HFF-Myc (cell line): ENCODE measurements around the gene PRELID3B.

Source experiments
- DNase-seq: peaks from one replicate; pipeline ENCODE4 v3.0.0-alpha.2; 2011; ENCODE audit warnings: low read depth; ENCODE audit errors: extremely low read depth
- H3K4me3 ChIP-seq: replicated peaks from 2 replicates; pipeline ENCODE4 v1.5.1; 2011; ENCODE audit warnings: low read depth, mild to moderate bottlenecking, control low read depth, low read length
- TF ChIP-seq, protein P1 (sequence below): IDR thresholded peaks from 2 replicates; pipeline ENCODE4 v1.5.1; 2012; ENCODE audit warnings: mild to moderate bottlenecking, low read depth, low read length, control low read depth; ENCODE audit errors: missing control alignments

Gene PRELID3B

DNA sequence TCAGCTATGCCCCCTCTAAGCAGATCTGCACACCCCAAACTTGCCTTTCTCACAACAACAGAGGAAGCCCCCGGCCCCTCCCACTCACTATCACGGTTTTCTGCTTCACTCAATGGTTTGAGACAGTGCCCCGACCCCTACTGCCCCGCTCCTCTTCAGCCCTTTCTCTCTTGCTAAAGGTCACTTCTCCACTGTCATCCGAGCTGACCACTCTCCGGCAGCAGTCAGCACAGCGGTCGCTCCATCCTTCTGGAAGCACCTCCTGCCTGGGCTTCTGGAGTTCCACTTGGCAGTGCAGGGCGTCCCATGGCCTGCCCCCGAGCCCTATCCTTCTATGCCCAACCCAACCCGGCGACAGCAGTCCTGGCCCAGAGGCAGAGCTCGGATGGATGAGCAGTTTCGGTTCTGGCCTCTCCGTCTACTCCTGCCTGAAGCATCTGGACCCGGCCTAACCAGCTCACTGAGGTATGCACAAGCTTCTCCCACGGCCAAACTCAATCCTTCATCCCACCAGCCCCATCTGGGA lies 39.6 kb downstream of the PRELID3B start:
- H3K4me3 ChIP-seq = no peak overlapping the region
- TF ChIP-seq, protein P1, sequence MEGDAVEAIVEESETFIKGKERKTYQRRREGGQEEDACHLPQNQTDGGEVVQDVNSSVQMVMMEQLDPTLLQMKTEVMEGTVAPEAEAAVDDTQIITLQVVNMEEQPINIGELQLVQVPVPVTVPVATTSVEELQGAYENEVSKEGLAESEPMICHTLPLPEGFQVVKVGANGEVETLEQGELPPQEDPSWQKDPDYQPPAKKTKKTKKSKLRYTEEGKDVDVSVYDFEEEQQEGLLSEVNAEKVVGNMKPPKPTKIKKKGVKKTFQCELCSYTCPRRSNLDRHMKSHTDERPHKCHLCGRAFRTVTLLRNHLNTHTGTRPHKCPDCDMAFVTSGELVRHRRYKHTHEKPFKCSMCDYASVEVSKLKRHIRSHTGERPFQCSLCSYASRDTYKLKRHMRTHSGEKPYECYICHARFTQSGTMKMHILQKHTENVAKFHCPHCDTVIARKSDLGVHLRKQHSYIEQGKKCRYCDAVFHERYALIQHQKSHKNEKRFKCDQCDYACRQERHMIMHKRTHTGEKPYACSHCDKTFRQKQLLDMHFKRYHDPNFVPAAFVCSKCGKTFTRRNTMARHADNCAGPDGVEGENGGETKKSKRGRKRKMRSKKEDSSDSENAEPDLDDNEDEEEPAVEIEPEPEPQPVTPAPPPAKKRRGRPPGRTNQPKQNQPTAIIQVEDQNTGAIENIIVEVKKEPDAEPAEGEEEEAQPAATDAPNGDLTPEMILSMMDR = no peak
- DNase-seq = no peak

DNA sequence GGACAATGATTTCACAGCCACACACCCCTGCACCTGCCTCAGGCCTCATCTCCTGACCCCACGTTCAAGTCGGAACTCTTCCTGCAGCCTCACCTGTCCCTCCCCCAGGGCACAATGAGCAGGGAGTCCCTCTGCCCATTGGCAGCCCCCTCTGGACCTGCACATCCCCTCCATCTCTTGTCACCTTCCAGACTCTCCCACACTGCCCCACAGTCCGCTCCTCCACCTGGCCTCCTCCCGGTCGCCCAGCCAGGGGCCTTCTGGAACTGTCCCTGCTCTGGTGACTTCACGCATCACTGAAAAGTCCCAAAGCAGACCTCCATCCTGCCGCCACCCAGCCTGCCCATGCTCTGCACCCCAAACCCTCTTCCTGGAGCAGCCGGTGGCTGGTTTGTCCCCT lies 40.2 kb downstream of the PRELID3B start:
- no peak overlapping the region for H3K4me3 ChIP-seq
- DNase-seq = no peak
- TF ChIP-seq, protein P1 = no peak

DNA sequence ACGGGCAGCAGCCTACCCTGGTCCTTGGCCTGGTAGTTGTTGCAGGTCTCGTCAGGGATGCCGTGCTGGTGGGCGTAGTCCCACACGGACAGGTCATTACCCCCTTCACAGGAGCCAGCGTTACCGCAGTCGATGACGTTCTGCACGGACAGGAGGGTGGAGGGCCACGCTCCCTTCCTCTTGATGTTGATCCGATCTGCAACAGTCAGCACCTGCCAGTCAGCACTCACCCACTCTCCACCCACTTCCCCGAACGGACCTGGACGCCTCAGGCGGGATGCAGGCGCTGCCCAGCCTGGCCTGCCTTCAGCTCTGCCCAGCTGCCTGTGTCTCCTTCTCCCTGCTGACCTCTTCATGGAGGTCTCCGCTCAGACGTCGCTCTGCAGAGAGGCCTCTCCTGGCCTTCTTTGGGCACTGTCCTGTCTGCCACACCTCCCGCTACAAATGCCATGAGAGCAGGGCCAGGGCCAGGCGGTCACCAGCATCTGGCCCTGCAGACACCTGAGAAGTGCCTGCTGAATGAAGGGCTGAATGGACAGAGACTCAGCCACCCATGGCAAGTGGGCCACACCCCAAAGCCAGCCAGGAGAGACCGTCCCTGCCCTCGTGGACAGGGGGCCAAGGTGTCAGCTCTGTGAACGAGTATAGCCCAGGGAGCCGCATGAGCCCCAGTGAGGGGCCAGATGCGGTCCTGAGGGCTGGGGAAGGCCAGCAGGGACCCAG lies 41.0 kb downstream of the PRELID3B start:
- TF ChIP-seq, protein P1 = no peak
- no peak for DNase-seq
- no peak overlapping the region for H3K4me3 ChIP-seq

DNA sequence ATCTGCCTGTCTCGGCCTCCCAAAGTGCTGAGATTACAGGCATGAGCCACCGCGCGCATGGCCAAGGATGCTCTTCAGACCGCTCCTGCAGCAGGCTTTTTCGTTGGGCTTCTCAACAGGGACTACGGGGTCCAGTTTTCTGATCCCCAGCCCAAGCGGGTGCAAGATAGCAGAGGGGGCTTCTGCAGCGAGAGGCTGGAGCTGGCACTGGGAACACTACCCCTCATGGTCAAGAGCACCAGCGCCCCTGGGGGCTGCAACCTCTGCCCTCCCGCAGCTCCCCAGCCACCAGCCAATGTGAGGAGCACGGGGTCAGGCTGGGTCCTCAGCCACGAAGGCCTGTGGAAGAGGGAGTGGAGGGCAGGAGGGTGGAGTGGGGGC lies 41.5 kb downstream of the PRELID3B start:
- no peak overlapping the region for H3K4me3 ChIP-seq
- TF ChIP-seq, protein P1 = no peak
- DNase-seq = no peak

DNA sequence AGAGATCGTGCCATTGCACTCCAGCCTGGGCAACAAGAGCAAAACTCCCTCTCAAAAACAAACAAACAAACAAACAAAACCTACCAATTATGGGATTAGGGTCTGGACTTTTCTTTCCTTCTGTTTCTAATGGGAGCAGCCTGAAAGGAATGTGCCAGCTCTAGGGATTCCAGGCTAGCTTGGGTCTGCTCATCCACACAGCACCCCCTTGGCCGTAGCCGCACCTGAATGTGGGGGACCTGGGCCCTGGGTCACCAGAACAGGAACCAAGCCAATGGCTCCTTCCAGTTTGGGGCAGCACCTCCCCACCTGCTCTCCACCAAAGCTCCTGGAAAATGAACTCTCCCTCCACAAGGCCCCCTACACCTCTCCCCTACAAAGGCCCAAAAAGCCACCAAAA lies 42.3 kb downstream of the PRELID3B start:
- no peak overlapping the region for H3K4me3 ChIP-seq
- no peak for DNase-seq
- TF ChIP-seq, protein P1 = no peak

DNA sequence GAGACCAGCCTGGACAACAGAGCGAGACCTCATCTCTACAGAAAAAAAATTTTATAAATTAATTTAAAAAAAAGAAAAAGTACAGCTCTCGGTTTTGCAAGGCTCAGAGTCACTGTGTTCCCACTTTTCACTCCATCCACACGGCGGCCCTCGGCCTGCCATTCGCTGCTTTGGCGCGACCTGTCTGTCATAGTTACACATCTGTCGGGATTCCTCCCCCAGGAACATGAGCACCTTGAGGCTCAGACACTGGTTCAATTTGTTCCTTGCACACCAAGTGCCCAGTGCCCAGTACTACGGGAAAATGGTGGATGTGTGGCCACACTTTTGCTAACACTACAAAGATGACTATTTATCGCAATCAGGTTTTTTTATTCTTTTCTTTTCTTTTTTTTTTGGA lies 43.9 kb downstream of the PRELID3B start:
- TF ChIP-seq, protein P1 = no peak
- no peak for DNase-seq
- H3K4me3 ChIP-seq = no peak overlapping the region

DNA sequence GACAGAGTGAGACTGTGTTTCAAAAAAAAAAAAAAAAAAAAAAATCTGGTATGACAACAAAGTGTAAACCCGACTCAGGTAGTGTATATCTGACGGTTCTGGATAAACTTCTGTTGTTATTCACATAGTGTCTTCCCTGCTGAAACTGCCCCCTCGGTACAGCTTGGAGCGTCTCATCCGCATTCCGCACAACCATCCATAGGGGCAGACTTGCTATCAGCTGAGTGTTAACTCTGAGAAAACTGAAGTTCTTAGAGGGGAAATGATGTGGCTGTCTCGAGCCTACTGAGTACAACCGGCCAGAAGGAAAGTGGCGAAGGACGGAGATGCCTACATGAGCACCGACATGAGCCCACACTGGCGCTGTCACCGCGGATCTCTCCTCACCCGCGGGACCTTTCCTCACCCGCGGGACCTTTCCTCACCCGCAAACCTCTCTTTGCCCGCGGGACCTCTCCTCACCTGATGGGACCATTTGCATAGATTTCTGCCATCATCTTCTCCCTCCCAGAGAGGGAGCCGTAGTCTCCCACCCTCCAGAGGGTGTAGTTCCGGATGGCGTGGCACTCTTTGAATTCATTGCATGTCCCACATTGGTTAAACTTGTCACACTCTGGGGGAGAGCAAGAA lies 45.3 kb downstream of the PRELID3B start:
- DNase-seq = no peak
- TF ChIP-seq, protein P1 = no peak
- H3K4me3 ChIP-seq = no peak overlapping the region
